Keratinocyte (primary cell): Measurements from ENCODE around the gene PPM1H.

Experiments used
- CTCF ChIP-seq, 3 experiments: IDR thresholded peaks in 1 of 3; conservative IDR thresholded peaks in 1 of 3; optimal IDR thresholded peaks in 1 of 3; 2 replicates in 2 of 3; 3 replicates in 1 of 3; pipeline versions ENCODE3 to v1.5.1; 2011; ENCODE audit warnings: low read length in 3 of 3, mild to moderate bottlenecking in 3 of 3, moderate library complexity in 2 of 3, control low read depth in 1 of 3, inconsistent platforms in 1 of 3; ENCODE audit not compliant: insufficient read depth in 2 of 3; ENCODE audit errors: extremely low read depth in 1 of 3
- EZH2 ChIP-seq: IDR thresholded peaks from one replicate; pipeline ENCODE4 v1.6.1; 2012; ENCODE audit warnings: inconsistent platforms, mild to moderate bottlenecking, low read length, moderate library complexity

- TF ChIP-seq CTCF (optimal IDR thresholded peaks at IDR 0.05 in 1 of 3, IDR thresholded peaks at IDR 0.05 in 1 of 3, conservative IDR thresholded peaks at IDR 0.05 in 1 of 3; ENCODE audit: extremely low read depth in 1 of 3, insufficient read depth in 2 of 3, low read length in 3 of 3) (no peak), EZH2 (no peak)
Measured at GRCh38 chr12:62668782-62669181, 266.2 kb downstream of the PPM1H start.
